IPS-15b (cell line): ENCODE measurements around the gene PSEN1.

Experiments
- H3K27me3 ChIP-seq: one replicate; pipeline ENCODE4 v1.6.1; 2013; ENCODE audit warnings: low read length; ENCODE audit not compliant: control insufficient read depth, insufficient read depth
- H3K36me3 ChIP-seq: one replicate; pipeline ENCODE4 v1.6.1; 2013; ENCODE audit warnings: low read length; ENCODE audit not compliant: control insufficient read depth, insufficient read depth
- H3K4me1 ChIP-seq: one replicate; pipeline ENCODE4 v1.6.1; 2013; ENCODE audit warnings: mild to moderate bottlenecking, low read length; ENCODE audit not compliant: control insufficient read depth, insufficient read depth
- H3K4me3 ChIP-seq: one replicate; pipeline ENCODE4 v1.5.1; 2013; ENCODE audit warnings: low read depth, low read length
- H3K9ac ChIP-seq: one replicate; pipeline ENCODE4 v1.6.1; 2013; ENCODE audit warnings: low read depth, mild to moderate bottlenecking, low read length
- H3K9me3 ChIP-seq: one replicate; pipeline ENCODE4 v1.6.1; 2013; ENCODE audit warnings: mild to moderate bottlenecking, low read length; ENCODE audit not compliant: control insufficient read depth, insufficient read depth

Gene PSEN1

DNA sequence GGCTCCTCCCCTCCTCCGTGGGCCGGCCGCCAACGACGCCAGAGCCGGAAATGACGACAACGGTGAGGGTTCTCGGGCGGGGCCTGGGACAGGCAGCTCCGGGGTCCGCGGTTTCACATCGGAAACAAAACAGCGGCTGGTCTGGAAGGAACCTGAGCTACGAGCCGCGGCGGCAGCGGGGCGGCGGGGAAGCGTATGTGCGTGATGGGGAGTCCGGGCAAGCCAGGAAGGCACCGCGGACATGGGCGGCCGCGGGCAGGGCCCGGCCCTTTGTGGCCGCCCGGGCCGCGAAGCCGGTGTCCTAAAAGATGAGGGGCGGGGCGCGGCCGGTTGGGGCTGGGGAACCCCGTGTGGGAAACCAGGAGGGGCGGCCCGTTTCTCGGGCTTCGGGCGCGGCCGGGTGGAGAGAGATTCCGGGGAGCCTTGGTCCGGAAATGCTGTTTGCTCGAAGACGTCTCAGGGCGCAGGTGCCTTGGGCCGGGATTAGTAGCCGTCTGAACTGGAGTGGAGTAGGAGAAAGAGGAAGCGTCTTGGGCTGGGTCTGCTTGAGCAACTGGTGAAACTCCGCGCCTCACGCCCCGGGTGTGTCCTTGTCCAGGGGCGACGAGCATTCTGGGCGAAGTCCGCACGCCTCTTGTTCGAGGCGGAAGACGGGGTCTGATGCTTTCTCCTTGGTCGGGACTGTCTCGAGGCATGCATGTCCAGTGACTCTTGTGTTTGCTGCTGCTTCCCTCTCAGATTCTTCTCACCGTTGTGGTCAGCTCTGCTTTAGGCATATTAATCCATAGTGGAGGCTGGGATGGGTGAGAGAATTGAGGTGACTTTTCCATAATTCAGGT, at the start of gene PSEN1:
PSEN1 (plus strand) TSS at position 121 of the 839 bp plus-strand sequence. CDS start 11,513 bp downstream, outside the sequence.
- Histone ChIP-seq H3K9ac (peak within 1 kb of the TSS; percentile 80), H3K4me3 (peak within 1 kb of the TSS; percentile 80), H3K4me1 (no peaks in the 10 kb centered on the region), H3K36me3 (no peaks in the 10 kb centered on the region), H3K9me3 (no peaks in the 10 kb centered on the region), H3K27me3 (no peaks in the 10 kb centered on the region)

DNA sequence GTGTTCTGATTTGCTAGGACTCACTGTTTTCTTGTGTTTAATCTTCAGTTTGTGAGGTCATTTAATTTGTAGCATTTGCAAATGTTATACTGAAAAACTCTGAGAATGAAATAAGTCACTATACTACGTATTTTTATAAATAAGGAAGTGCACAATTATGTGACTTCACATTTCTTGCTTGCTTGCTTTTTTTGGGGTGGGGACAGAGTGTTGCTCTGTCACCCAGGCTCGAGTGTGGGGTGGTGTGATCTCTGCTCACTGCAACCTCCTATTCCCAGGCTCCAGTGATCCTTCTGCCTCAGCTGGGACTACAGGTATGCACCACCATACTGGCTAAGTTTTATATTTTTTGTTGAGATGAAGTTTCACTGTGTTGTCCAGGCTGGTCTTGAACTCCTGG, 45.3 kb upstream of the PSEN1 start:
- Histone ChIP-seq H3K4me3 (no peak overlapping the region), H3K9me3 (no peaks in the 10 kb centered on the region), H3K36me3 (peaks cover 37% of the 10 kb centered on the region), H3K27me3 (no peaks in the 10 kb centered on the region), H3K9ac (no peak overlapping the region), H3K4me1 (no peaks in the 10 kb centered on the region)

DNA sequence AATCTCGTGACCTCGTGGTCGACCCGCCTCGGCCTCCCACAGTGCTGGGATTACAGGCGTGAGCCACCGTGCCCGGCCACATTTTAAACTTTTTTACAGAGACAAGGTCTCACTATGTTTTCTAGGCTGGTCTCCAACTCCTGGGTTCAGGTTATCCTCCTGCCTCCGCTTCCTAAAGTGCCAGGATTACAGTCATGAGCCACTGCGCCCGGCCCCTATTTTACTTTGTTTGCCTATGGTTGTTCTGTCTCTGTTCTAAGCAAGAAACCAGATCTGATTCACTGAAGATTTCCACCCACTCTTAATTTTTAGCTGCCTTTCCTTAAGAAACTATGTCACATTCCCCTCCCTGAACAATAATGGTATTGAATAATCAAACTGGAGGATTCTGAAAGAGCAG, 38.9 kb upstream of the PSEN1 start:
- H3K9me3 ChIP-seq = no peaks in the 10 kb centered on the region
- H3K27me3 ChIP-seq = no peaks in the 10 kb centered on the region
- H3K4me1 ChIP-seq = peaks cover 4% of the 10 kb centered on the region
- H3K9ac ChIP-seq = no peak overlapping the region
- no peak overlapping the region for H3K4me3 ChIP-seq
- peaks cover 6% of the 10 kb centered on the region for H3K36me3 ChIP-seq

DNA sequence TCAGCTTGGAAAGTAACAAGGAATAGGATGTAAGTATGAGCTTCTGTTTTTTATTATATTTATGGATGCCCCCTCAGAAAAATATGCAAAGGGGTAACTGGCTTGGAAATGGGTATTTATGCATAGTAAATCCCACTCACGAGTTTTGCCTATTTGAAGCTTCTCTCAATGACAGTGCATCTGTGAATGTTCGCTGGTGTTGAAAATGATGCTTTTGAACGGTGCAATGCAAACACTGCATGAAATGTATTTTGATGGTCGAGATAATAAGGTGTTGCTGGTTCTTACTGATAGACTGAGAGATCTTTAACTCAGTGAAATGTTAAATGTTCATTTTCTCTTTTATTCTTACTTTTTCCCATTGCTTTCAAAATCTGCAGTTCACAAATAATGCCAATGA, 36.0 kb upstream of the PSEN1 start:
- Histone ChIP-seq H3K36me3 (peaks cover 9% of the 10 kb centered on the region), H3K4me3 (no peak overlapping the region), H3K9me3 (no peaks in the 10 kb centered on the region), H3K9ac (no peak overlapping the region), H3K27me3 (no peaks in the 10 kb centered on the region), H3K4me1 (peaks cover 4% of the 10 kb centered on the region)

DNA sequence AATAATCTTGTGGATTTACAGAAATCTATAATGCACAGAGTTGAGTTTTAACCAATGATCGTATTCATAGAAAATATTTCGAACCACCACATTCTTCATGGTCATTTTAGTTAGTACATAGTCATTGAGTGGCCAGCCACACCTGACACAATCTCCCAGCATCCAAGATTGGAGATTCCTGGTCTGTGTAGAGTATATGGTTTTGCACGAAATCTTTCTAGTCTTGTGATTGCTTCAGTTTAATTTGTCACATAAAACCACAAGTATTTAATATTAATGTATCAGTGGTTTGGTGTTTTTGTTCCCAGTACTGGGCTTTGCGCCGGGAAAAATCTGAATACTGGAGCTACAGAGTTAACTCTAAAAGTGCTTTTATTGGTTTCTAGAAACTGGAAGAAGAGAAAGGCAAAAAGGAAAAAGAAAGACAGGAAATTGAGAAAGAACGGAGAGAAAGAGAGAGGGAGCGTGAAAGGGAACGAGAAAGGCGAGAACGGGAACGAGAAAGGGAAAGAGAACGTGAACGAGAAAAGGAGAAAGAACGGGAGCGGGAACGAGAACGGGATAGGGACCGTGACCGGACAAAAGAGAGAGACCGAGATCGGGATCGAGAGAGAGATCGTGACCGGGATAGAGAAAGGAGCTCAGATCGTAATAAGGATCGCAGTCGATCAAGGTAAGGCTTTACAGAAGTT, 33.4 kb upstream of the PSEN1 start:
- Histone ChIP-seq H3K27me3 (no peaks in the 10 kb centered on the region), H3K9ac (no peak overlapping the region), H3K36me3 (peaks cover 11% of the 10 kb centered on the region), H3K4me1 (no peaks in the 10 kb centered on the region), H3K4me3 (no peak overlapping the region), H3K9me3 (no peaks in the 10 kb centered on the region)

DNA sequence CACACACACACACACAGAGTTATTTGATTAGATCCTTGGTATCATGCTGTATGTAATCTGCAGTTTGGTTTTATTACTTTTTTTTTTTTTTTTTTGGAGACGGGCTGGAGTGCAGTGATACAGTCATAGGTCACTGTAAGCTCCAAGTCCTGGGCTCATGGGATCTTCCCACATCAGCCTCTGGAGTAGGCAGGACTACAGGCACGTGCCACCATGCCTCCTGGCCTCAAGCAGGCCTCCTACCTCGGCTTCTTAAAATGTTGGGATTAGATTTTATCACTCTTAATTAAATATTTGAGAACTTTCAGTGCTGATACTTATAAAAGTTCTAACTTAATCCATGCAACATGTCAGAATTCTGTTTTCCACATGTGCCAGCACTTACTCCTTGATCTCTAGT, 31.3 kb upstream of the PSEN1 start:
- H3K4me1 ChIP-seq = no peaks in the 10 kb centered on the region
- no peak overlapping the region for H3K4me3 ChIP-seq
- H3K9me3 ChIP-seq = no peaks in the 10 kb centered on the region
- H3K36me3 ChIP-seq = peaks cover 23% of the 10 kb centered on the region
- H3K9ac ChIP-seq = no peak overlapping the region
- H3K27me3 ChIP-seq = no peaks in the 10 kb centered on the region

DNA sequence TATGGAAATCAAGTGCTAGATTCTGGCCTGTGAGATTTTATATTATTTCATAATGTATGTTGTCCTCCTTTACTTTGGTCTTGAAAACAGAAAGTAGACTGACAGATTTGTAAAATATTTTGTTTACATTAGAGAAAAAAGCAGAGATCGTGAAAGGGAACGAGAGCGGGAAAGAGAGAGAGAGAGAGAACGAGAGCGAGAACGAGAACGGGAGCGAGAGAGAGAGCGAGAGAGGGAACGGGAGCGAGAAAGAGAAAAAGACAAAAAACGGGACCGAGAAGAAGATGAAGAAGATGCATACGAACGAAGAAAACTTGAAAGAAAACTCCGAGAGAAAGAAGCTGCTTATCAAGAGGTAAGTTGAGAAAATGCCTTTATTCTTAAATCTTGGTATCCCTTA, 30.6 kb upstream of the PSEN1 start:
- Histone ChIP-seq H3K4me1 (no peaks in the 10 kb centered on the region), H3K9me3 (no peaks in the 10 kb centered on the region), H3K27me3 (no peaks in the 10 kb centered on the region), H3K4me3 (no peak overlapping the region), H3K36me3 (peaks cover 28% of the 10 kb centered on the region), H3K9ac (no peak overlapping the region)

DNA sequence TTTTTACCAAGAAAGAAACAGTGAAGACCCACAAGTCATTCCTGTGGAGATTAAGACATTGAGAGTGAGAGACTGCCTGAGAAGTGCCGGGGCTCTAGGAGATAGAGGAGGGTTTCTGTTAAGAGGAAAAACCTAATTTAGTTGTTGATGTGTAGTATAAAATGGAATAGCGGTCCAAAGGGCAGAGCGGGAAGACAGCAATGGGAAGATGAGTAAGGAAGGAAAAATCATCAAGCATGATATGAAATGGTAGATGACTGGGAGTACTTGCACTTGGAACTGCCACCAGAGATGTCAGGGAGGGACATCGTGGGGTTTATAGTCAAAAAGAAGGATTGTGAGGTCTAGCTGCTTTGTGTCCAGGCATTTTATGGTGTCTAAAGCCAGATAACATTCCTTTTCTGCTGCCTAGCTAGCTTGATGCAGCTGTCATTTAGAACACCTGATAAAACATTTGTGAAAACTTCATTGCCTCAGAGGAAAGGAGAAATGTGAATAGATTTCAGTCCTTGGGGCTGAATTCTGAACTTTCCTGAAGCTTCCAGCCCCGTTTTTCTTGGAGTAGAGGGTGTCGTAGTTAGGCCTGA, 20.1 kb upstream of the PSEN1 start:
- Histone ChIP-seq H3K9ac (no peak overlapping the region), H3K4me1 (no peaks in the 10 kb centered on the region), H3K4me3 (no peak overlapping the region), H3K27me3 (no peaks in the 10 kb centered on the region), H3K36me3 (peaks cover 25% of the 10 kb centered on the region), H3K9me3 (no peaks in the 10 kb centered on the region)

DNA sequence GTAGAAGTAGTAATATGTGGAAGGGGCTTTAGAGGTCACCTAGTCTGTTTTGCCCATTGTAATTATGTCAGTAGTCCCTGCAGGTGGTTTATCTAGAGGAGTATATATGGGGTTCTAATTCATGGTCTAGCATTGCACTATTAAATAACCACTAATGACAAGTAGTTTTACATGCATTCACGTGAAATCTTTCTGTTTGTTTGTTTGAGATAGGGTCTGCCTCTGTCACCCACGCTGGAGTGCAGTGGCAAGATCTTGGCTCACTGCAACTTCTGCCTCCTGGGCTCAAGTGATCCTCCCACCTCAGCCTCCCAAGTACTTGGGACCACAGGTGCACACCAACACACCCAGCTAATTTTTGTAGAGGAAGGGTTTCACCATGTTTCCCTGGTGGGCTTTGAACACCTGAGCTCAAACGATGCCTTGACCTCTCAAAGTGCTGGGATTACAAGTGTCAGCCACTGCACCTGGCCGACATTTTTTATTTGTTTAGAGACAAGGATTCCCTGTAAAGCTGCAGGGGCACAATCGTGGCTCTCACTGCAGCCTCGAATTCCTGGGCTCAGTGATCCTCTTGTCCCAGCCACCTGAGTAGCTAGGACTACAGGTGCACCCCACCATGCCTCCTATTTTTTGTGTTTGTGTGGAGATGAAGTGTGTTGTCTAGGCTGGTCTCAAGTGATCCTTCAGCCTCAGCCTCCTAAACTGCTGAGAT, 12.0 kb upstream of the PSEN1 start:
- peaks cover 32% of the 10 kb centered on the region for H3K4me1 ChIP-seq
- H3K4me3 ChIP-seq = no peak overlapping the region
- H3K27me3 ChIP-seq = no peaks in the 10 kb centered on the region
- no peak overlapping the region for H3K9ac ChIP-seq
- no peaks in the 10 kb centered on the region for H3K9me3 ChIP-seq
- H3K36me3 ChIP-seq = peaks cover 5% of the 10 kb centered on the region

DNA sequence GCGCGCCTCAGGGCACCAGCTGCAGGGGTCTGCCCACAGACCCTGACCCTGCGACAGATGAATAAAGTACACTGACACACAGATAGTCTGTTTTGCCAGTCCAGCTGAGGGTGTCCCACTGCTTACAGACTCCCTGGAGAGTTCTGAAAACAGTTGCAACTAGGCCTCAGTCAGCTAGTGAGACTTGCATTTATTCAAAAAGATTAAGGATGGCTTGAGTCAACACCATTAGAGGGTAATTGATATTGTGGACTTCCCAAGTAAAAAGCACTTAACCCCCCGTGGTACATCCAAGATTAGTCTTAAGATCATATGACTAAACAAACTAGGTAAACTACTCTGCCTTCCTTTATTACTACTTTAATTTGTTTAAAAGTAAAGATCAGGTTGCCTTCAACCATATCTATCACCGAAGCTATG, 11.1 kb upstream of the PSEN1 start:
- H3K4me1 ChIP-seq = peaks cover 32% of the 10 kb centered on the region
- H3K9ac ChIP-seq = no peak overlapping the region
- H3K9me3 ChIP-seq = no peaks in the 10 kb centered on the region
- H3K27me3 ChIP-seq = no peaks in the 10 kb centered on the region
- H3K36me3 ChIP-seq = peaks cover 5% of the 10 kb centered on the region
- H3K4me3 ChIP-seq = peak overlapping the region; percentile 1

DNA sequence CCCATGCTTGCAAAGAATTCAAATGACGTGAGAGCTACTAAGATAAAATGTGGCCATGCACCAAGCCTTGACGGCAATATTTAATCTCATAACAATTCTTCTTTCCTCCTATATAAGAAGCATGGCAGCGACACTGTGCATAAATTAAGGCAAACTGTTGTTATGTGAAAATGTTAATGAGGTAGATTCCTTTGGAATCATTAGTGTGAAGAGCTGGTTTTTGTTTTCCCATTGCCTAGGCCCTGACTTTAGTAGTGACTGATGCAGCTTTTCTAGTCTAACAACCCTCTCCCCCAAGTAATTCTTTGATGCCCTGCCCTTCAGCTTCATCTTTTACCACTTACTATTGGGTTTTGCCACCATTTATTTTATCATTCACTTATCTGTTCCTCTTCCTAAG, 10.6 kb upstream of the PSEN1 start:
- no peak overlapping the region for H3K9ac ChIP-seq
- H3K9me3 ChIP-seq = no peaks in the 10 kb centered on the region
- H3K4me3 ChIP-seq = no peak overlapping the region
- H3K27me3 ChIP-seq = no peaks in the 10 kb centered on the region
- H3K36me3 ChIP-seq = no peaks in the 10 kb centered on the region
- H3K4me1 ChIP-seq = peaks cover 32% of the 10 kb centered on the region
